ENCODE results near the gene SND1. TPM values are rescaled to one million over a fixed set of nuclear protein-coding genes. Genes with fewer than 3 reads are reported as not detected.

SND1 gene
- total RNA-seq, 2 donors from 2014 or later, result 131 to 135 TPM

- intact Hi-C loops (cut with DNase I), result no loop called here
- DNase-seq (ENCODE audit: low spot score), result no peak
These were observed 102.5 kb downstream of the SND1 start for GRCh38 chr7:127754457-127754856.

GRCh38 chr7:127755521-127755920, 103.5 kb downstream of the SND1 start:
- intact Hi-C loops (cut with DNase I), result no loop called here
- no peak for DNase-seq (ENCODE audit: low spot score)

GRCh38 chr7:127755965-127756364, 104.0 kb downstream of the SND1 start:
- intact Hi-C loops (cut with DNase I), result no loop called here
- DNase-seq (ENCODE audit: low spot score), result no peak

- DNase-seq (ENCODE audit: low spot score), result no peak
- intact Hi-C loops (cut with DNase I), result no loop called here
These were observed 106.1 kb downstream of the SND1 start for GRCh38 chr7:127758105-127758504.

- intact Hi-C loops (cut with DNase I), result no loop called here
- no peak for DNase-seq (ENCODE audit: low spot score)
These were observed 106.9 kb downstream of the SND1 start for GRCh38 chr7:127758845-127759244.

GRCh38 chr7:127759945-127760421, 108.0 kb downstream of the SND1 start:
- no peak for DNase-seq (ENCODE audit: low spot score)
- intact Hi-C loops (cut with DNase I), result no loop called here

- intact Hi-C loops (cut with DNase I), result no loop called here
- DNase-seq (ENCODE audit: low spot score), result no peak
These were observed 108.5 kb downstream of the SND1 start for GRCh38 chr7:127760436-127761031.

GRCh38 chr7:127761196-127761595, 109.2 kb downstream of the SND1 start:
- intact Hi-C loops (cut with DNase I), result no loop called here
- no peak for DNase-seq (ENCODE audit: low spot score)

GRCh38 chr7:127764681-127765080, 112.7 kb downstream of the SND1 start:
- intact Hi-C loops (cut with DNase I), result no loop called here
- DNase-seq (ENCODE audit: low spot score), result no peak

- no peak for DNase-seq (ENCODE audit: low spot score)
- intact Hi-C loops (cut with DNase I), result no loop called here
These were observed 113.2 kb downstream of the SND1 start for GRCh38 chr7:127765150-127765549.

GRCh38 chr7:127766831-127767459, 115.0 kb downstream of the SND1 start:
- intact Hi-C loops (cut with DNase I), result no loop called here
- DNase-seq (ENCODE audit: low spot score), result no peak

- intact Hi-C loops (cut with DNase I), result no loop called here
- no peak for DNase-seq (ENCODE audit: low spot score)
These were observed 116.2 kb downstream of the SND1 start for GRCh38 chr7:127768241-127768640.

GRCh38 chr7:127769137-127769536, 117.1 kb downstream of the SND1 start:
- DNase-seq (ENCODE audit: low spot score), result no peak
- intact Hi-C loops (cut with DNase I), result no loop called here

- intact Hi-C loops (cut with DNase I), result no loop called here
- no peak for DNase-seq (ENCODE audit: low spot score)
These were observed 117.9 kb downstream of the SND1 start for GRCh38 chr7:127769696-127770400.

- no peak for DNase-seq (ENCODE audit: low spot score)
- intact Hi-C loops (cut with DNase I), result no loop called here
These were observed 118.9 kb downstream of the SND1 start for GRCh38 chr7:127770885-127771284.

- intact Hi-C loops (cut with DNase I), result no loop called here
- DNase-seq (ENCODE audit: low spot score), result no peak
These were observed 119.7 kb downstream of the SND1 start for GRCh38 chr7:127771707-127772106.

- no peak for DNase-seq (ENCODE audit: low spot score)
- intact Hi-C loops (cut with DNase I), result no loop called here
These were observed 124.9 kb downstream of the SND1 start for GRCh38 chr7:127776776-127777386.

- no peak for DNase-seq (ENCODE audit: low spot score)
- intact Hi-C loops (cut with DNase I), result no loop called here
These were observed 128.5 kb downstream of the SND1 start for GRCh38 chr7:127780489-127780888.

GRCh38 chr7:127781081-127781480, 129.1 kb downstream of the SND1 start:
- intact Hi-C loops (cut with DNase I), result no loop called here
- no peak for DNase-seq (ENCODE audit: low spot score)

GRCh38 chr7:127782075-127782474, 130.1 kb downstream of the SND1 start:
- intact Hi-C loops (cut with DNase I), result no loop called here
- DNase-seq (ENCODE audit: low spot score), result no peak

Measured in posterior vena cava (tissue), 2 donors.